GM19324 (cell line): ENCODE results near the gene GRWD1.

Source experiments
- ATAC-seq: cut with Tn5 transposase; IDR thresholded peaks from one replicate; pipeline ENCODE4 v1.9.1; 2021; ENCODE audit warnings: mild to moderate bottlenecking, moderate library complexity; ENCODE audit not compliant: unreplicated experiment, low FRiP score

Gene GRWD1

GRCh38 chr19:48421548-48421947 is 24.2 kb upstream of the GRWD1 start:
- no peak for ATAC-seq

- ATAC-seq: no peak
These were observed 21.0 kb upstream of the GRWD1 start for GRCh38 chr19:48424694-48425219.

GRCh38 chr19:48428670-48429069 is 17.1 kb upstream of the GRWD1 start:
- ATAC-seq: no peak

- ATAC-seq: no peak
These were observed 12.4 kb upstream of the GRWD1 start for GRCh38 chr19:48433337-48433736.

- ATAC-seq: no peak
These were observed 9.2 kb upstream of the GRWD1 start for GRCh38 chr19:48436586-48436985.

- ATAC-seq: no peak
These were observed 4.3 kb upstream of the GRWD1 start for GRCh38 chr19:48441360-48442050.

- ATAC-seq: no peak
These were observed 3.4 kb upstream of the GRWD1 start for GRCh38 chr19:48442116-48443035.

- ATAC-seq: no peak
These were observed 2.5 kb upstream of the GRWD1 start for GRCh38 chr19:48443256-48443655.

GRCh38 chr19:48443731-48444128 is 2.1 kb upstream of the GRWD1 start:
- ATAC-seq: no peak

- no peak for ATAC-seq
These were observed 1.5 kb upstream of the GRWD1 start for GRCh38 chr19:48444129-48444935.

GRCh38 chr19:48444936-48445200 is 915 bp upstream of the GRWD1 start:
- no peak for ATAC-seq

GRCh38 chr19:48445256-48445605 is 552 bp upstream of the GRWD1 start:
- ATAC-seq: peak; percentile 17

GRCh38 chr19:48446579-48446978 is 796 bp downstream of the GRWD1 start:
- ATAC-seq: no peak

GRCh38 chr19:48448563-48448962 is 2.8 kb downstream of the GRWD1 start:
- ATAC-seq: no peak

- ATAC-seq: no peak
These were observed 4.7 kb downstream of the GRWD1 start for GRCh38 chr19:48450441-48450840.

GRCh38 chr19:48450863-48451262 is 5.1 kb downstream of the GRWD1 start:
- no peak for ATAC-seq

GRCh38 chr19:48451624-48452023 is 5.8 kb downstream of the GRWD1 start:
- no peak for ATAC-seq

- ATAC-seq: no peak
These were observed 6.8 kb downstream of the GRWD1 start for GRCh38 chr19:48452289-48453190.

- no peak for ATAC-seq
These were observed 8.5 kb downstream of the GRWD1 start for GRCh38 chr19:48454150-48454730.
